Measurements from ENCODE around the gene PEX11G.
"Not testable (repeated sequence)": the region's sequence is repeated elsewhere in the genome, so short reads cannot be mapped to it uniquely, and the experiment has no call there.

Gene PEX11G

GRCh38 chr19:7440188-7440975, 48.5 kb downstream of the PEX11G start:
- H3K27ac ChIP-seq = no peak overlapping the region
- H3K9me3 ChIP-seq = no peaks in the 10 kb centered on the region
- peaks cover 53% of the 10 kb centered on the region for H3K4me1 ChIP-seq

GRCh38 chr19:7435586-7435985, 53.2 kb downstream of the PEX11G start:
- no peak overlapping the region for H3K4me2 ChIP-seq
- no peak for TF ChIP-seq Cebpa-rat (IDR thresholded peaks at IDR 0.05)
- H3K4me3 ChIP-seq = no peak overlapping the region
- H3K27me3 ChIP-seq = no peaks in the 10 kb centered on the region; the same call in 1 of the 2 replicates
- no peak overlapping the region for H3K27ac ChIP-seq
- peaks cover 34% of the 10 kb centered on the region for H3K4me1 ChIP-seq
- no peak overlapping the region for H3K9ac ChIP-seq
- H3K36me3 ChIP-seq = peaks cover 90% of the 10 kb centered on the region
- no peaks in the 10 kb centered on the region for H3K9me3 ChIP-seq
- H4K20me1 ChIP-seq = peaks cover 98% of the 10 kb centered on the region

More at GRCh38 chr19:7440188-7440975, 48.5 kb downstream of the PEX11G start:
- no peaks in the 10 kb centered on the region; the same call in 1 of the 2 replicates for H3K27me3 ChIP-seq
- peaks cover 98% of the 10 kb centered on the region for H4K20me1 ChIP-seq
- no peak for TF ChIP-seq Cebpa-rat (IDR thresholded peaks at IDR 0.05)
- peaks cover 90% of the 10 kb centered on the region for H3K36me3 ChIP-seq
- peak overlapping the region; percentile 17 for H3K4me2 ChIP-seq
- no peak overlapping the region for H3K9ac ChIP-seq
- H3K4me3 ChIP-seq = no peak overlapping the region

GRCh38 chr19:7434391-7434790, 54.4 kb downstream of the PEX11G start:
- no peak for TF ChIP-seq Cebpa-rat (IDR thresholded peaks at IDR 0.05)
- Histone ChIP-seq H4K20me1 (peaks cover 98% of the 10 kb centered on the region), H3K4me1 (peaks cover 29% of the 10 kb centered on the region), H3K4me3 (no peak overlapping the region), H3K9me3 (no peaks in the 10 kb centered on the region), H3K27ac (no peak overlapping the region), H3K4me2 (no peak overlapping the region), H3K9ac (no peak overlapping the region), H3K36me3 (peaks cover 90% of the 10 kb centered on the region), H3K27me3 (no peaks in the 10 kb centered on the region; the same call in 1 of the 2 replicates)

GRCh38 chr19:7433456-7433855, 55.4 kb downstream of the PEX11G start:
- H3K36me3 ChIP-seq = peaks cover 90% of the 10 kb centered on the region
- H3K27me3 ChIP-seq, H3K27ac ChIP-seq, H3K9ac ChIP-seq, H3K9me3 ChIP-seq, H3K4me2 ChIP-seq, H3K4me3 ChIP-seq: not testable (repeated sequence)
- peaks cover 98% of the 10 kb centered on the region for H4K20me1 ChIP-seq
- peaks cover 29% of the 10 kb centered on the region for H3K4me1 ChIP-seq

GRCh38 chr19:7429638-7430282, 59.1 kb downstream of the PEX11G start:
- H3K4me3 ChIP-seq = no peak overlapping the region
- no peak overlapping the region for H3K4me2 ChIP-seq
- H3K36me3 ChIP-seq = peaks cover 100% of the 10 kb centered on the region
- H3K27me3 ChIP-seq = no peaks in the 10 kb centered on the region
- no peak overlapping the region for H3K27ac ChIP-seq
- no peaks in the 10 kb centered on the region for H3K9me3 ChIP-seq
- no peak overlapping the region for H3K9ac ChIP-seq
- H3K4me1 ChIP-seq = no peaks in the 10 kb centered on the region
- H4K20me1 ChIP-seq = peaks cover 100% of the 10 kb centered on the region
- TF ChIP-seq Cebpa-rat (IDR thresholded peaks at IDR 0.05) = no peak

- no peak overlapping the region for H3K27ac ChIP-seq
- no peak overlapping the region for H3K9ac ChIP-seq
- H3K4me3 ChIP-seq = no peak overlapping the region
- peaks cover 100% of the 10 kb centered on the region for H3K36me3 ChIP-seq
- no peak for TF ChIP-seq Cebpa-rat (IDR thresholded peaks at IDR 0.05)
- peaks cover 100% of the 10 kb centered on the region for H4K20me1 ChIP-seq
- no peaks in the 10 kb centered on the region for H3K9me3 ChIP-seq
- no peak overlapping the region for H3K4me2 ChIP-seq
- H3K27me3 ChIP-seq = no peaks in the 10 kb centered on the region
- no peaks in the 10 kb centered on the region for H3K4me1 ChIP-seq
These were observed 60.2 kb downstream of the PEX11G start for GRCh38 chr19:7428651-7429113.

GRCh38 chr19:7427944-7428343, 60.9 kb downstream of the PEX11G start:
- no peak for TF ChIP-seq Cebpa-rat (IDR thresholded peaks at IDR 0.05)
- Histone ChIP-seq H3K4me2 (no peak overlapping the region), H3K9me3 (no peaks in the 10 kb centered on the region), H3K27ac (no peak overlapping the region), H3K36me3 (peaks cover 100% of the 10 kb centered on the region), H4K20me1 (peaks cover 100% of the 10 kb centered on the region), H3K27me3 (no peaks in the 10 kb centered on the region), H3K9ac (no peak overlapping the region), H3K4me3 (no peak overlapping the region), H3K4me1 (no peaks in the 10 kb centered on the region)

GRCh38 chr19:7426986-7427385, 61.8 kb downstream of the PEX11G start:
- H3K27me3 ChIP-seq = no peaks in the 10 kb centered on the region
- H3K27ac ChIP-seq = no peak overlapping the region
- H3K4me3 ChIP-seq = no peak overlapping the region
- H3K36me3 ChIP-seq = peaks cover 100% of the 10 kb centered on the region
- no peaks in the 10 kb centered on the region for H3K9me3 ChIP-seq
- no peak overlapping the region for H3K9ac ChIP-seq
- no peak for TF ChIP-seq Cebpa-rat (IDR thresholded peaks at IDR 0.05)
- peaks cover 100% of the 10 kb centered on the region for H4K20me1 ChIP-seq
- H3K4me2 ChIP-seq = no peak overlapping the region
- H3K4me1 ChIP-seq = no peaks in the 10 kb centered on the region

Data from BLaER1 (cell line).